ENCODE measurements around the gene TBL3.

Gene TBL3

GRCh38 chr16:2023092-2024031 lies 51.5 kb downstream of the TBL3 start:
- DNase-seq: no peak

GRCh38 chr16:2024032-2024420 lies 52.2 kb downstream of the TBL3 start:
- DNase-seq: no peak

GRCh38 chr16:2025251-2025650 lies 53.4 kb downstream of the TBL3 start:
- no peak for DNase-seq

- DNase-seq: no peak
Measured at GRCh38 chr16:2025878-2026460, 54.1 kb downstream of the TBL3 start.

GRCh38 chr16:2026461-2027023 lies 54.7 kb downstream of the TBL3 start, which contains the start of gene NHERF2:
Gene NHERF2, plus strand, starts transcription at chr16:2026902. Its CDS starts 104 bp downstream, at chr16:2027006.
- DNase-seq: no peak

- no peak for DNase-seq
Measured at GRCh38 chr16:2027024-2028010, 55.5 kb downstream of the TBL3 start.

GRCh38 chr16:2028146-2028545 lies 56.3 kb downstream of the TBL3 start:
- DNase-seq: no peak

GRCh38 chr16:2028620-2029220 lies 56.9 kb downstream of the TBL3 start:
- DNase-seq: no peak

GRCh38 chr16:2029350-2029749 lies 57.5 kb downstream of the TBL3 start:
- no peak for DNase-seq

- DNase-seq: no peak
Measured at GRCh38 chr16:2030036-2030435, 58.2 kb downstream of the TBL3 start.

- no peak for DNase-seq
Measured at GRCh38 chr16:2031081-2031577, 59.3 kb downstream of the TBL3 start.

Measured in SIG-M5 (cell line).